ENCODE measurements around the gene RGL2. TPM values are rescaled to one million over a fixed set of nuclear protein-coding genes. Genes with fewer than 3 reads are reported as not detected.

The RGL2 gene
- total RNA-seq, 3 donors from 2014 or later: 38.9 to 151 (median 103) TPM

GRCh38 chr6:33297406-33297955 is 1.3 kb downstream of the RGL2 start:
- DNase-seq (ENCODE audit: low spot score in 2 of 2): peak; percentile 80 to 89
- intact Hi-C loops (cut with DNase I; ENCODE audit: low total_unique reads): no loop called here
- Histone ChIP-seq H3K36me3 (no peaks in the 10 kb centered on the region), H3K27me3 (no peaks in the 10 kb centered on the region), H3K4me3 (peak overlapping the region; percentile 79 to 91 (median 87)), H3K27ac (peak overlapping the region; percentile 98 to 99), H3K4me1 (peaks cover 0 to 6% of the 10 kb centered on the region in 2 donors), H3K9me3 (no peaks in the 10 kb centered on the region)
- TF ChIP-seq CTCF (IDR thresholded peaks at IDR 0.05) (no peak), POLR2AphosphoS5 (IDR thresholded peaks at IDR 0.05) (no peak), POLR2A (IDR thresholded peaks at IDR 0.05) (no peak)

- intact Hi-C loops (cut with DNase I; ENCODE audit: low total_unique reads): no loop called here
- TF ChIP-seq POLR2A (IDR thresholded peaks at IDR 0.05) (no peak), POLR2AphosphoS5 (IDR thresholded peaks at IDR 0.05) (no peak), CTCF (IDR thresholded peaks at IDR 0.05) (no peak)
- DNase-seq (ENCODE audit: low spot score in 2 of 2): no peak
- Histone ChIP-seq H3K4me1 (peaks cover 0 to 6% of the 10 kb centered on the region in 2 donors), H3K36me3 (no peaks in the 10 kb centered on the region), H3K27me3 (no peaks in the 10 kb centered on the region), H3K9me3 (no peaks in the 10 kb centered on the region), H3K4me3 (peak overlapping the region; percentile 79 to 91 (median 87)), H3K27ac (peak overlapping the region; percentile 98 to 99)
These were observed 1.8 kb downstream of the RGL2 start for GRCh38 chr6:33296797-33297405.

GRCh38 chr6:33295621-33296369 is 2.9 kb downstream of the RGL2 start:
- H3K27ac ChIP-seq: peak overlapping the region; percentile 98 to 99
- H3K36me3 ChIP-seq: no peaks in the 10 kb centered on the region
- no peaks in the 10 kb centered on the region for H3K9me3 ChIP-seq
- no peak for DNase-seq (ENCODE audit: low spot score in 2 of 2)
- H3K4me3 ChIP-seq: peak overlapping the region in 1 of 3 donors; percentile 87
- TF ChIP-seq CTCF (IDR thresholded peaks at IDR 0.05) (no peak), POLR2A (IDR thresholded peaks at IDR 0.05) (no peak), POLR2AphosphoS5 (IDR thresholded peaks at IDR 0.05) (no peak)
- intact Hi-C loops (cut with DNase I; ENCODE audit: low total_unique reads): no loop called here
- H3K4me1 ChIP-seq: peaks cover 0 to 6% of the 10 kb centered on the region in 2 donors
- H3K27me3 ChIP-seq: no peaks in the 10 kb centered on the region

- no peak for DNase-seq (ENCODE audit: low spot score in 2 of 2)
- no peaks in the 10 kb centered on the region for H3K36me3 ChIP-seq
- peak overlapping the region in 1 of 2 donors; percentile 99 for H3K27ac ChIP-seq
- no peaks in the 10 kb centered on the region for H3K9me3 ChIP-seq
- no peak overlapping the region for H3K4me3 ChIP-seq
- intact Hi-C loops (cut with DNase I; ENCODE audit: low total_unique reads): no loop called here
- H3K27me3 ChIP-seq: no peaks in the 10 kb centered on the region
- H3K4me1 ChIP-seq: peaks cover 0 to 6% of the 10 kb centered on the region in 2 donors
- TF ChIP-seq CTCF (IDR thresholded peaks at IDR 0.05) (no peak), POLR2A (IDR thresholded peaks at IDR 0.05) (no peak), POLR2AphosphoS5 (IDR thresholded peaks at IDR 0.05) (no peak)
These were observed 4.5 kb downstream of the RGL2 start for GRCh38 chr6:33294086-33294823.

Data from breast epithelium (tissue), 4 donors.